Measurements from ENCODE around the gene ANKRD29. TPM values are rescaled to one million over a fixed set of nuclear protein-coding genes. Genes with fewer than 3 reads are reported as not detected.

Gene ANKRD29
- total and polyA plus RNA-seq, 10 of the 15 experiments (the other 5 are each of a cell fraction or from before 2014, with no cell fraction given) = 0.53 to 9.2 (median 1.6) TPM

DNA sequence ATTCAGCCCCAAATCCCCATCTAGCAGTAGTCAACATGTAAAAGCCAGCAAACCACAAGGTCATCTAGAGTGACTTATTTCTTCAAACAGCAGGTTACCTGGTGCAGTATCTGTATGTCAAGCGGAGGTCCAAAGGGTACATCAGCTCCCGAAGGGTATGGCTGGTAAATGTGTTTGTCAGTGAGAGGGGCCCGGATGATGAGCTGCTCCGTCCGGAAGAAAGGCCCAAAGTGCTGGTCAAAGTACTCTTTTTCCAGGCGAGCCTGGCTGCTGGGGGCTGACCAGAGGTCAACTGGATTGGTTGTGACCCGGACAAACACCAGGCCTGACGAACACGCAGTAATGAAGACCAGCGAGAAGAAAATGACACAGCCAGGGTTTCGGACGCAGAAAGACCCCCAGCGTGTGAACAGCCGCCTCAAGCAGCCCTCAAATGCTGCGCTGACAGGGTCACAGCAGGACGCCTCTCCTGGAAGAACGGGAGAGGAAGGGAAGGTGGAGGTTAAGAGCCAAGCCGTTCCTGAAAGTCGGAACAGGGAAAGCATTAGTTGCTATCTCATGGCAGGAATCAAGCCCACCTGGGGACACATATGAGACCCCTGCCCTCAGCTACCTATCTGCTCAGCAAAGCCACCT is 106.4 kb downstream of the ANKRD29 start:
- FAIRE-seq (no peak), ATAC-seq (no peak), DNase-seq (ENCODE audit: low read depth, low spot score) (no peak)
- no peaks in the 10 kb centered on the region for H3K9me3 ChIP-seq (replicated peaks; ENCODE audit: control insufficient read depth, insufficient read depth, low read length)
- POLR2A ChIA-PET = no interaction called here
- no peak overlapping the region for H3K9ac ChIP-seq (ENCODE audit: control insufficient read depth, insufficient read depth, low read length)
- SMC1A ChIA-PET (ENCODE audit: uncharacterized antibody, unreplicated experiment) = no interaction called here
- intact Hi-C loops (cut with micrococcal nuclease; ENCODE audit: unreplicated experiment) = no loop called here
- H3K27me3 ChIP-seq (replicated peaks in 1 of 2; ENCODE audit: control insufficient read depth in 2 of 2, insufficient read depth in 2 of 2, low read length in 1 of 2) = no peaks in the 10 kb centered on the region
- no peak overlapping the region for H3K4me3 ChIP-seq
- no peak overlapping the region for H2AFZ ChIP-seq (ENCODE audit: control insufficient read depth, low read depth, low read length)
- RAD21 ChIA-PET (ENCODE audit: unreplicated experiment) = no interaction called here
- in situ Hi-C loops (cut with MboI) = no loop called here
- CTCF ChIA-PET = interaction anchor here (1.7 kb wide), 1 partner anchor 40 kb away, joined by 7 read pairs; no protein-coding TSS in a partner anchor
- H3K4me1 ChIP-seq (ENCODE audit: control insufficient read depth, insufficient read depth, low read length) = no peaks in the 10 kb centered on the region
- no peak overlapping the region for H3K4me2 ChIP-seq (ENCODE audit: control insufficient read depth, insufficient read depth)
- H3K79me2 ChIP-seq (ENCODE audit: control insufficient read depth, insufficient read depth, low read length) = no peaks in the 10 kb centered on the region
- peaks cover 20 to 45% of the 10 kb centered on the region in 2 experiments for H3K36me3 ChIP-seq (ENCODE audit: control insufficient read depth in 2 of 2, insufficient read depth in 2 of 2, low read length in 1 of 2)
- H4K20me1 ChIP-seq (ENCODE audit: control insufficient read depth, insufficient read depth) = no peaks in the 10 kb centered on the region
- no peak overlapping the region for H3K27ac ChIP-seq (ENCODE audit: control insufficient read depth, insufficient read depth)
- 98% methylated on average over 19 of the region's 19 CpGs for WGBS (ENCODE audit: insufficient coverage, insufficient replicate concordance, low lambda C conversion rate, missing lambda C conversion rate)
- BruUV-seq (replicated peaks) = no TSS peak
- TF ChIP-seq NR2C1 (IDR thresholded peaks at IDR 0.05) (no peak), NFIC (IDR thresholded peaks at IDR 0.05; ENCODE audit: low read depth, low read length) (no peak), HDAC6 (IDR thresholded peaks at IDR 0.05; ENCODE audit: unreplicated experiment) (no peak)
- TF ChIP-seq, protein P1, sequence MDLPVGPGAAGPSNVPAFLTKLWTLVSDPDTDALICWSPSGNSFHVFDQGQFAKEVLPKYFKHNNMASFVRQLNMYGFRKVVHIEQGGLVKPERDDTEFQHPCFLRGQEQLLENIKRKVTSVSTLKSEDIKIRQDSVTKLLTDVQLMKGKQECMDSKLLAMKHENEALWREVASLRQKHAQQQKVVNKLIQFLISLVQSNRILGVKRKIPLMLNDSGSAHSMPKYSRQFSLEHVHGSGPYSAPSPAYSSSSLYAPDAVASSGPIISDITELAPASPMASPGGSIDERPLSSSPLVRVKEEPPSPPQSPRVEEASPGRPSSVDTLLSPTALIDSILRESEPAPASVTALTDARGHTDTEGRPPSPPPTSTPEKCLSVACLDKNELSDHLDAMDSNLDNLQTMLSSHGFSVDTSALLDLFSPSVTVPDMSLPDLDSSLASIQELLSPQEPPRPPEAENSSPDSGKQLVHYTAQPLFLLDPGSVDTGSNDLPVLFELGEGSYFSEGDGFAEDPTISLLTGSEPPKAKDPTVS (IDR thresholded peaks at IDR 0.05; ENCODE audit: low read depth, low read length) = no peak
- TF ChIP-seq, protein P2, sequence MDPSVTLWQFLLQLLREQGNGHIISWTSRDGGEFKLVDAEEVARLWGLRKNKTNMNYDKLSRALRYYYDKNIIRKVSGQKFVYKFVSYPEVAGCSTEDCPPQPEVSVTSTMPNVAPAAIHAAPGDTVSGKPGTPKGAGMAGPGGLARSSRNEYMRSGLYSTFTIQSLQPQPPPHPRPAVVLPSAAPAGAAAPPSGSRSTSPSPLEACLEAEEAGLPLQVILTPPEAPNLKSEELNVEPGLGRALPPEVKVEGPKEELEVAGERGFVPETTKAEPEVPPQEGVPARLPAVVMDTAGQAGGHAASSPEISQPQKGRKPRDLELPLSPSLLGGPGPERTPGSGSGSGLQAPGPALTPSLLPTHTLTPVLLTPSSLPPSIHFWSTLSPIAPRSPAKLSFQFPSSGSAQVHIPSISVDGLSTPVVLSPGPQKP (IDR thresholded peaks at IDR 0.05; ENCODE audit: low read depth, low read length) = no peak
- TF ChIP-seq, protein P3, sequence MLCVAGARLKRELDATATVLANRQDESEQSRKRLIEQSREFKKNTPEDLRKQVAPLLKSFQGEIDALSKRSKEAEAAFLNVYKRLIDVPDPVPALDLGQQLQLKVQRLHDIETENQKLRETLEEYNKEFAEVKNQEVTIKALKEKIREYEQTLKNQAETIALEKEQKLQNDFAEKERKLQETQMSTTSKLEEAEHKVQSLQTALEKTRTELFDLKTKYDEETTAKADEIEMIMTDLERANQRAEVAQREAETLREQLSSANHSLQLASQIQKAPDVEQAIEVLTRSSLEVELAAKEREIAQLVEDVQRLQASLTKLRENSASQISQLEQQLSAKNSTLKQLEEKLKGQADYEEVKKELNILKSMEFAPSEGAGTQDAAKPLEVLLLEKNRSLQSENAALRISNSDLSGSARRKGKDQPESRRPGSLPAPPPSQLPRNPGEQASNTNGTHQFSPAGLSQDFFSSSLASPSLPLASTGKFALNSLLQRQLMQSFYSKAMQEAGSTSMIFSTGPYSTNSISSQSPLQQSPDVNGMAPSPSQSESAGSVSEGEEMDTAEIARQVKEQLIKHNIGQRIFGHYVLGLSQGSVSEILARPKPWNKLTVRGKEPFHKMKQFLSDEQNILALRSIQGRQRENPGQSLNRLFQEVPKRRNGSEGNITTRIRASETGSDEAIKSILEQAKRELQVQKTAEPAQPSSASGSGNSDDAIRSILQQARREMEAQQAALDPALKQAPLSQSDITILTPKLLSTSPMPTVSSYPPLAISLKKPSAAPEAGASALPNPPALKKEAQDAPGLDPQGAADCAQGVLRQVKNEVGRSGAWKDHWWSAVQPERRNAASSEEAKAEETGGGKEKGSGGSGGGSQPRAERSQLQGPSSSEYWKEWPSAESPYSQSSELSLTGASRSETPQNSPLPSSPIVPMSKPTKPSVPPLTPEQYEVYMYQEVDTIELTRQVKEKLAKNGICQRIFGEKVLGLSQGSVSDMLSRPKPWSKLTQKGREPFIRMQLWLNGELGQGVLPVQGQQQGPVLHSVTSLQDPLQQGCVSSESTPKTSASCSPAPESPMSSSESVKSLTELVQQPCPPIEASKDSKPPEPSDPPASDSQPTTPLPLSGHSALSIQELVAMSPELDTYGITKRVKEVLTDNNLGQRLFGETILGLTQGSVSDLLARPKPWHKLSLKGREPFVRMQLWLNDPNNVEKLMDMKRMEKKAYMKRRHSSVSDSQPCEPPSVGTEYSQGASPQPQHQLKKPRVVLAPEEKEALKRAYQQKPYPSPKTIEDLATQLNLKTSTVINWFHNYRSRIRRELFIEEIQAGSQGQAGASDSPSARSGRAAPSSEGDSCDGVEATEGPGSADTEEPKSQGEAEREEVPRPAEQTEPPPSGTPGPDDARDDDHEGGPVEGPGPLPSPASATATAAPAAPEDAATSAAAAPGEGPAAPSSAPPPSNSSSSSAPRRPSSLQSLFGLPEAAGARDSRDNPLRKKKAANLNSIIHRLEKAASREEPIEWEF (IDR thresholded peaks at IDR 0.05; ENCODE audit: insufficient replicate concordance, low read depth, low read length) = no peak
- TF ChIP-seq, protein P4, sequence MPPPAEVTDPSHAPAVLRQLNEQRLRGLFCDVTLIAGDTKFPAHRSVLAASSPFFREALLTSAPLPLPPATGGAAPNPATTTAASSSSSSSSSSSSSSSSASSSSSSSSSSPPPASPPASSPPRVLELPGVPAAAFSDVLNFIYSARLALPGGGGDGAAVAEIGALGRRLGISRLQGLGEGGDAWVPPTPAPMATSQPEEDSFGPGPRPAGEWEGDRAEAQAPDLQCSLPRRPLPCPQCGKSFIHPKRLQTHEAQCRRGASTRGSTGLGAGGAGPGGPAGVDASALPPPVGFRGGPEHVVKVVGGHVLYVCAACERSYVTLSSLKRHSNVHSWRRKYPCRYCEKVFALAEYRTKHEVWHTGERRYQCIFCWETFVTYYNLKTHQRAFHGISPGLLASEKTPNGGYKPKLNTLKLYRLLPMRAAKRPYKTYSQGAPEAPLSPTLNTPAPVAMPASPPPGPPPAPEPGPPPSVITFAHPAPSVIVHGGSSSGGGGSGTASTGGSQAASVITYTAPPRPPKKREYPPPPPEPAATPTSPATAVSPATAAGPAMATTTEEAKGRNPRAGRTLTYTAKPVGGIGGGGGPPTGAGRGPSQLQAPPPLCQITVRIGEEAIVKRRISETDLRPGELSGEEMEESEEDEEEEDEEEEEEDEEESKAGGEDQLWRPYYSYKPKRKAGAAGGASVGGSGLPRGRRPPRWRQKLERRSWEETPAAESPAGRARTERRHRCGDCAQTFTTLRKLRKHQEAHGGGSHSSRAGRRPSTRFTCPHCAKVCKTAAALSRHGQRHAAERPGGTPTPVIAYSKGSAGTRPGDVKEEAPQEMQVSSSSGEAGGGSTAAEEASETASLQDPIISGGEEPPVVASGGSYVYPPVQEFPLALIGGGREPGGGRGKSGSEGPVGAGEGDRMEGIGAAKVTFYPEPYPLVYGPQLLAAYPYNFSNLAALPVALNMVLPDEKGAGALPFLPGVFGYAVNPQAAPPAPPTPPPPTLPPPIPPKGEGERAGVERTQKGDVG (CRISPR knock-in tag; IDR thresholded peaks at IDR 0.05) = no peak
- TF ChIP-seq, protein P5, sequence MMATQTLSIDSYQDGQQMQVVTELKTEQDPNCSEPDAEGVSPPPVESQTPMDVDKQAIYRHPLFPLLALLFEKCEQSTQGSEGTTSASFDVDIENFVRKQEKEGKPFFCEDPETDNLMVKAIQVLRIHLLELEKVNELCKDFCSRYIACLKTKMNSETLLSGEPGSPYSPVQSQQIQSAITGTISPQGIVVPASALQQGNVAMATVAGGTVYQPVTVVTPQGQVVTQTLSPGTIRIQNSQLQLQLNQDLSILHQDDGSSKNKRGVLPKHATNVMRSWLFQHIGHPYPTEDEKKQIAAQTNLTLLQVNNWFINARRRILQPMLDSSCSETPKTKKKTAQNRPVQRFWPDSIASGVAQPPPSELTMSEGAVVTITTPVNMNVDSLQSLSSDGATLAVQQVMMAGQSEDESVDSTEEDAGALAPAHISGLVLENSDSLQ (IDR thresholded peaks at IDR 0.05) = no peak
